HEK293T (cell line): Measurements from ENCODE around the gene ATP2B2.

ENCODE experiments used
- FOXM1 ChIP-seq: fragments of 450-650 bp; IDR thresholded peaks from 2 replicates; pipeline ENCODE4 v1.6.1; 2017; ENCODE audit warnings: mild to moderate bottlenecking, borderline replicate concordance
- SUZ12 ChIP-seq: fragments of 450-650 bp; IDR thresholded peaks from 2 replicates; pipeline ENCODE4 v1.6.1; 2016; ENCODE audit warnings: mild to moderate bottlenecking

GRCh38 chr3:10524799-10525301 lies 19.5 kb upstream of the ATP2B2 start:
- no peak for TF ChIP-seq SUZ12
- TF ChIP-seq FOXM1 = no peak
